Endothelial cell of umbilical vein (primary cell): ENCODE data around the gene NTN3.

ENCODE experiments used
- EZH2 ChIP-seq: IDR thresholded peaks from 2 replicates; pipeline ENCODE4 v1.6.1; 2012; ENCODE audit warnings: borderline replicate concordance, low read depth, mild to moderate bottlenecking, moderate library complexity, low read length, inconsistent platforms; ENCODE audit not compliant: severe bottlenecking
- POLR2A ChIP-seq: IDR thresholded peaks from 2 replicates; pipeline ENCODE4 v1.6.1; 2012; ENCODE audit warnings: low read depth, mild to moderate bottlenecking, control low read depth, low read length
- POLR2AphosphoS5 ChIP-seq: IDR thresholded peaks from 2 replicates; pipeline ENCODE4 v1.6.1; 2012; ENCODE audit warnings: low read depth, mild to moderate bottlenecking, control low read depth, low read length, moderate library complexity; ENCODE audit not compliant: insufficient read depth
- TF ChIP-seq, protein P1 (sequence below), 2 donors: IDR thresholded peaks; 1 replicate in 1 of 2; 2 replicates in 1 of 2; pipeline ENCODE4 v1.5.1; 2011; ENCODE audit warnings: low read length in 2 of 2, mild to moderate bottlenecking in 2 of 2, moderate library complexity in 2 of 2, control low read depth in 1 of 2, inconsistent platforms in 1 of 2, low read depth in 1 of 2; ENCODE audit not compliant: insufficient read depth in 1 of 2; ENCODE audit errors: extremely low read depth in 1 of 2
- TF ChIP-seq, protein P2 (sequence below): IDR thresholded peaks from 2 replicates; pipeline ENCODE4 v1.6.1; 2011; ENCODE audit not compliant: insufficient read depth, insufficient read length

DNA sequence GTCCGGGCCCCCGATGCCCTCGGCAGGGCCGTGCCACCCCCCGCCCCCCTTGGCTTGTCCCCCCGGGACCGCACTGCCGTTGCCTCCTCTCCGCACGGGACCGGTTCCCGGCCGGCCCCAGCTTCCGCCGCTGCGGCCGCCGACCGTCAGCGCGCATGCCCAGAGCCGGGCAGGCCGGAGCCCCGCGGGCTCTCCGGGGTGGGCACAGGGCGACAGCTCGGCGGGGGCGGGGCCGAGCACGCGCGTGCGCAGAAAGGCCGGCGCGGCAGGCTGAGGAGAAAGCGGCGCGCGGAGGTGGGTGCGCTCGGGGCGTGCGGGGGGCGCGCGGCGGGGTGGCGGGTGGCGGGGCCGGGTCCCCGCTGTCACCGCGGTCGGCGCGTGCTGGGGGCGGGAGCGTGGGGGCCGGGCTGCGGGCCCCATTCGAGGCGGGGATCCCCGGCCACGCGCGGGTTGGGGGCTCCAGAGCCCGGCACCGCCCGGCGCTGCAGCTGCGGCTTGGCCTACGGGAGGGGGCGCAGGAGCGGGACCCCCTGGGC lies 3.8 kb downstream of the NTN3 start, which contains the start of gene TBC1D24:
- TF ChIP-seq, protein P1, sequence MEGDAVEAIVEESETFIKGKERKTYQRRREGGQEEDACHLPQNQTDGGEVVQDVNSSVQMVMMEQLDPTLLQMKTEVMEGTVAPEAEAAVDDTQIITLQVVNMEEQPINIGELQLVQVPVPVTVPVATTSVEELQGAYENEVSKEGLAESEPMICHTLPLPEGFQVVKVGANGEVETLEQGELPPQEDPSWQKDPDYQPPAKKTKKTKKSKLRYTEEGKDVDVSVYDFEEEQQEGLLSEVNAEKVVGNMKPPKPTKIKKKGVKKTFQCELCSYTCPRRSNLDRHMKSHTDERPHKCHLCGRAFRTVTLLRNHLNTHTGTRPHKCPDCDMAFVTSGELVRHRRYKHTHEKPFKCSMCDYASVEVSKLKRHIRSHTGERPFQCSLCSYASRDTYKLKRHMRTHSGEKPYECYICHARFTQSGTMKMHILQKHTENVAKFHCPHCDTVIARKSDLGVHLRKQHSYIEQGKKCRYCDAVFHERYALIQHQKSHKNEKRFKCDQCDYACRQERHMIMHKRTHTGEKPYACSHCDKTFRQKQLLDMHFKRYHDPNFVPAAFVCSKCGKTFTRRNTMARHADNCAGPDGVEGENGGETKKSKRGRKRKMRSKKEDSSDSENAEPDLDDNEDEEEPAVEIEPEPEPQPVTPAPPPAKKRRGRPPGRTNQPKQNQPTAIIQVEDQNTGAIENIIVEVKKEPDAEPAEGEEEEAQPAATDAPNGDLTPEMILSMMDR (IDR thresholded peaks at IDR 0.05; ENCODE audit: extremely low read depth in 1 of 2, insufficient read depth in 1 of 2, low read depth in 1 of 2, low read length in 2 of 2), result no peak
- TF ChIP-seq POLR2A (peak; percentile 92), POLR2AphosphoS5 (peak; percentile 75), EZH2 (no peak)
- TF ChIP-seq, protein P2, sequence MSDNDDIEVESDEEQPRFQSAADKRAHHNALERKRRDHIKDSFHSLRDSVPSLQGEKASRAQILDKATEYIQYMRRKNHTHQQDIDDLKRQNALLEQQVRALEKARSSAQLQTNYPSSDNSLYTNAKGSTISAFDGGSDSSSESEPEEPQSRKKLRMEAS, result no peak
